RWPE2 (cell line): ENCODE measurements around the gene SALL4.

Experiments
- ATAC-seq: fragments of 200-7000 bp; cut with Tn5 transposase; 3 replicates; pipeline ENCODE4 v1.9.1; 2021; ENCODE audit warnings: low read depth
- DNase-seq: peaks from one replicate; pipeline ENCODE4 v3.0.0-alpha.2; 2020; ENCODE audit warnings: low spot score
- H3K27ac ChIP-seq: fragments of 450-650 bp; 2 replicates; pipeline ENCODE4 v1.5.1; 2017; ENCODE audit warnings: mild to moderate bottlenecking; ENCODE audit not compliant: poor library complexity, severe bottlenecking
- H3K27me3 ChIP-seq: fragments of 250-450 bp; sonication (Bioruptor Pico); 2 replicates; pipeline ENCODE4 v1.5.1; 2021; ENCODE audit warnings: mild to moderate bottlenecking, moderate library complexity; ENCODE audit not compliant: insufficient read depth, poor library complexity, severe bottlenecking
- H3K36me3 ChIP-seq: fragments of 250-450 bp; sonication (Bioruptor Pico); 2 replicates; pipeline ENCODE4 v1.5.1; 2020; ENCODE audit warnings: low read depth, mild to moderate bottlenecking, moderate library complexity
- H3K4me1 ChIP-seq: fragments of 250-450 bp; sonication (Bioruptor Pico); 2 replicates; pipeline ENCODE4 v1.5.1; 2021; ENCODE audit warnings: mild to moderate bottlenecking, moderate library complexity; ENCODE audit not compliant: insufficient read depth, poor library complexity, severe bottlenecking
- H3K4me3 ChIP-seq: fragments of 250-450 bp; sonication (Bioruptor Pico); 2 replicates; pipeline ENCODE4 v1.5.1; 2021; ENCODE audit warnings: mild to moderate bottlenecking, moderate library complexity; ENCODE audit not compliant: severe bottlenecking
- H3K9me3 ChIP-seq: fragments of 250-450 bp; sonication (Bioruptor Pico); 2 replicates; pipeline ENCODE4 v1.5.1; 2021; ENCODE audit warnings: mild to moderate bottlenecking, moderate library complexity; ENCODE audit not compliant: severe bottlenecking
- CTCF ChIP-seq: fragments of 450-650 bp; IDR thresholded peaks from one replicate; pipeline ENCODE4 v1.5.1; 2017; ENCODE audit warnings: mild to moderate bottlenecking, moderate library complexity; ENCODE audit not compliant: poor library complexity, severe bottlenecking

Gene SALL4

GRCh38 chr20:51733070-51733469 lies 69.3 kb downstream of the SALL4 start:
- Histone ChIP-seq H3K27me3 (no peaks in the 10 kb centered on the region), H3K9me3 (no peaks in the 10 kb centered on the region), H3K36me3 (no peaks in the 10 kb centered on the region), H3K27ac (no peak overlapping the region), H3K4me3 (no peak overlapping the region), H3K4me1 (no peaks in the 10 kb centered on the region)
- ATAC-seq (no peak), DNase-seq (no peak)
- TF ChIP-seq CTCF = no peak
